T-helper 1 cell treated with Interleukin-12 subunit alpha and Interleukin-12 subunit beta and Interleukin-4 antibody, amounts not matched to agents 30 μg/mL and 1 μg/mL, for 36 hours (primary cell): ENCODE data around the gene GNB1L.

ENCODE experiments used
- H3K27ac Mint-ChIP-seq: one replicate; pipeline ENCODE4 v1.8.0; 2021; ENCODE audit warnings: mild to moderate bottlenecking, mixed read lengths
- H3K27me3 Mint-ChIP-seq: one replicate; pipeline ENCODE4 v1.8.0; 2021; ENCODE audit warnings: low read depth, mixed read lengths
- H3K36me3 Mint-ChIP-seq: one replicate; pipeline ENCODE4 v1.8.0; 2021; ENCODE audit warnings: low read depth, mixed read lengths
- H3K4me1 Mint-ChIP-seq: one replicate; pipeline ENCODE4 v1.8.0; 2021; ENCODE audit warnings: low read depth, mixed read lengths
- H3K4me3 Mint-ChIP-seq: one replicate; pipeline ENCODE4 v1.8.0; 2021; ENCODE audit warnings: mild to moderate bottlenecking, moderate library complexity, mixed read lengths
- H3K9me3 Mint-ChIP-seq: one replicate; pipeline ENCODE4 v1.8.0; 2021; ENCODE audit warnings: mixed read lengths

GNB1L gene

DNA sequence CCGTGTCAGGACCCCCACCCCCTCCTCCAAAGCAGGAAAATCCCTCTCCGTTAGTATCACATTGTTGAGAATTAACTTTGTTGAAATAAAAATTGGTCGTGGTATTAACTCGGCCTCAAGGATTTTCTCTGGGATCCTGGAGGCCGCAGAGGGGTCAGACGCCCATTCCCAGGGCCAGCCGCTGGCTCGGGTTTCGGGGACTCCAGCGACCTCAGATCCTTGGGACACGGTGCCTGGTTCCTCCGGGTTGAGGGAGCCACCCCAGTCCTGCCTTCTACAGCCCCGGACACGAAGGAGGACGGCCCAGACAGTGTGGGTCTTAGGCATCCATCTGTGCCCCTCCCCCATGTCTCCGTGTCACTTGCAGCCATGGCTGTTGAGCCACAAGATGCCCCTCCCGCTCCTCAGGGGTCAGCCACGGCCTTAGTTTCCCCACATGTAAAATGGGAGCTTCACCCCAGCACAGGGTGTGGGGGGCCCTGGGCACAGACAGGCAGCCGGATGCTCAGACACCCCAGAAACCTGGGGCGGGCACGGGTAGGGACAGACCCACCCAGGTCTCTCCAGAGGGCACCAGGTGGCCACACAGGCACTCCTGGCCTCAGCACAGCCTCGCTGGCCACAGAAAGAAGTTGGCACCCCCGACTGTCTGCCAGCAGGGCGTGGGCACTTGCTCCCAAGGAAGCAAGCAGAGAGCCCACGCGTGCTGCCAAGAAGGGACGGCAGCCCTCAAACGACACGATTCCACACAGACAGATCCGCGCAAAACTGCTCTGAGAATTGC is 115.8 kb downstream of the GNB1L start:
- Mint-ChIP-seq H3K4me3 (no peak overlapping the region), H3K27ac (no peak overlapping the region), H3K4me1 (no peaks in the 10 kb centered on the region), H3K9me3 (no peaks in the 10 kb centered on the region), H3K36me3 (no peaks in the 10 kb centered on the region), H3K27me3 (no peaks in the 10 kb centered on the region)

DNA sequence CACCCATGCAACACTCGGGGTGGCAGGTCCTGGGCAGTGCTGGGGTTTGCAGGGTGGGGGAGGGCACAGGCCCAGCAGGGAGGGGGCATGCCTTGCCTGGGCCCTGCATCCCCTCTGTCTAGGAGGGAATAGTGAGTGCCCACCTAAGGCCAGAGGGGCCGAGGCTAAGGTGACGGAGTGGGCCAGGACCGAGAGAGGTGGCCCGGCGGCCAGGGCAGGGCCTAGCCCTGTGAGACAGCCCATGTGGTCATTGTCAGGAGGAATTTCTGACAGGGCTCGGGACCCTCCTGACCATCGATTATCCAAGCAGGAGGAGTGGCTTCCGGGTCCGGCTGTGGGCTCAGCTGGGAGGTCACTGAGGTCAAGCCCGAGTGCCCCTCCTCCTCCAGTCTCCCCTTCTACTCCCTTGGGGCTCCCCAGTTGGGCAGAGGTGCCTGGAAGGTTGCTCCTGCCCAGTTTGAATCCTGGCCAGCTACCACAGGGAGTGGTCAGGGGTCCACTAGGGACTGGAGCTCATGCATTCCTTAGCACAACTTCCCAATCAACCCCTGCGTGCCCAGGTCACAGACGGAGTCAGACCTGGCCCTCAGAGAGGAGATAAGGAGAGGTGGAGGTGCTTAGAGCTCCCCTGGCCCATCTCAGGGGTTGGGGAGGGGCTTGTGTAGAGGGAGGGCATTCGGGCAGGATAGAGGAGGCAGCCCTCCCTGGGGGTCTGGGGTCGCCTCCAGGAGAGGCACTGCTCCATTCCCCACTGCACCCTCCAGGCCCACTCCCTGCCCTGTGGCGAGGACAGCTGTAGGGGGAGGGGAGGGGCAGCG is 116.6 kb downstream of the GNB1L start:
- Mint-ChIP-seq H3K4me3 (no peak overlapping the region), H3K4me1 (no peaks in the 10 kb centered on the region)

DNA sequence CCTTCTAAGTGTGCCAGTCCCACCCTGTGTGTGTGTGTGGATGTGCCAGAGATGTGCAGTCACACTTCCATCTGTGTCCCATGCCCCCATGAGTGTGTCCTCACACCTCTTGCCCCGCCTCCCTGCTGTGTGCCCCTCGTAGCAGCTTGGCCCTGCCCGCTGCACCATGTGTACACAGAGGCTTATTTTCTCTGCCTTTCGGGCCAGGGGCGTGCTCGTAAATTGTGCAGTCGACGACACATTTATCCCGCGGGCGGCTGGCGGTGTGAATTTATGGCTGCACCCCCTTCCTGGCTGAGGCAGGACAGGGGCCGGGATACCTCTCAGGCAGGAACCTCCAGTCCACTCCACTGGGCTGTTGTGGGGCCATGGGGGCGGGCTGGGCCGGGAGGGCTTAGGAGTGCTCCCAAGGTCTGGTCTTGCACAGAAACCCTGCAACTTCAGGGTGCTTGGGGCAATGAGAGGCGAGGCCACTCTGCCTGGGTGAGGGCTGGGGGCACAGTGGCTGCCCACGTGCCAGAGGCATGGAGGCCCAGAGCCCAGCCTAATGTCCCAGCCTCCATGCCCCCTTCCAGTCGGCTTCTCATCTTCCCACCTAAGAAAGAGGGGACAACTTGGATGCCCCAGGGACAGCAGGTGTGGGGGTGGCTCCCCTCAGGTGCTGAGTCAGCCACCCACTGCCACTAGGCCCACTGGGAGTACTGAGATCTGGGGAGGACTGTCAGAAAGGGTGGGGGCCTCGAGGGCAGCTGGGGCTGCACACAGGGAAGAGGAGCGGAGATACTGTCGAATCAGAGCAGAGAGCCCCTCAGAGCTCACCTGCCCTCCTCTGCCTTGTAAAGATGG is 118.8 kb downstream of the GNB1L start:
- Mint-ChIP-seq H3K9me3 (no peaks in the 10 kb centered on the region), H3K27me3 (no peaks in the 10 kb centered on the region), H3K4me3 (no peak overlapping the region), H3K4me1 (no peaks in the 10 kb centered on the region), H3K27ac (no peak overlapping the region), H3K36me3 (no peaks in the 10 kb centered on the region)

More for the DNA sequence above, 116.6 kb downstream of the GNB1L start:
- Mint-ChIP-seq H3K27me3 (no peaks in the 10 kb centered on the region), H3K9me3 (no peaks in the 10 kb centered on the region), H3K36me3 (no peaks in the 10 kb centered on the region), H3K27ac (no peak overlapping the region)

DNA sequence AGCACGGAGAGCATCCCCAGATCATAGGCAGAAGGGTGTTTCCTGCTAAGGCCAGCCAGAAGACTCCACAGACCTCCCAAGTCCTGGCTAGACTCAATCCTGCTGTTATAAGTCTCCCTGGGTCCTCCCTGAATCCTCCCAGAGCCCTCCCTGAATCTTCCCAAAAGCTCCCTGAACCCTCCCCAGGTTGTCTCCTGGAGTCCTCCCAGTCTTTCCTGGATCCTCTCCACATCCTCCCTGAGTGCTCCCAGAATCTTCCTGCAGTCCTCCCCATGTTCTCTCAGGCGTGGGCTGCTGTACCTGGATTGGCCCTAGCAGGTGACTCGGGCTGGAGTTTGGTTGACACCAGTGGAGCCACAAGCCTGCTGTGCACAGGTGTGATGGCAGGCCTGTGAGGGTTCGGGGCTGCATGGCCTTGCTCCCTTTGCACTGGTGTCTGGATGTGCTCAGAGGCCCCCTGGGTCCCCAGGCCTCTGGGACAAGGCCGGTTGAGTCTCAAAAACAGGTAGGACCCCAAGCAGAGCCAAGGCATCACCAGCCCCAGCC is 119.8 kb downstream of the GNB1L start:
- Mint-ChIP-seq H3K4me3 (no peak overlapping the region), H3K36me3 (no peaks in the 10 kb centered on the region), H3K9me3 (no peaks in the 10 kb centered on the region), H3K4me1 (peaks cover 2% of the 10 kb centered on the region), H3K27me3 (no peaks in the 10 kb centered on the region), H3K27ac (no peak overlapping the region)

DNA sequence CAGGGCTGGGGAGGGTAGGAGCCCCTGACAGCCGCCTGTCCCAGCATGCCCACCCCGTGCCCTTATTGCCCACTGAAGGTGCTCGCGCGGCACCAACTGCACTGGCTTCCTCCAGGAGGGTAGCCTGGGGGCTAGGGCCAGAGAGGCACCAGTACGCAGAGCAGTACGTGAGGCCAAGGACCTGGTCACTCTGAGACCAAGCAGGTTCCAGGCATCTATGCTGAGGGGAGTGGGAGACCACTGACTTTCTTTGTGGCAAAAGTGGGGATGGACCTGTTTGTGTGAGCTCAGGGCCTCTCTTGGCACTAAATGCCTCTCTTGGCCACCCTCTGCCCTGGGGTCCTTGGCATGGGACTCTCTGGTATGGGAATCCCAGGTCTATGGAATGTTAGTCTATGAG is 120.5 kb downstream of the GNB1L start:
- Mint-ChIP-seq H3K36me3 (no peaks in the 10 kb centered on the region), H3K4me3 (no peak overlapping the region), H3K27ac (no peak overlapping the region), H3K9me3 (no peaks in the 10 kb centered on the region), H3K27me3 (no peaks in the 10 kb centered on the region), H3K4me1 (peaks cover 2% of the 10 kb centered on the region)

DNA sequence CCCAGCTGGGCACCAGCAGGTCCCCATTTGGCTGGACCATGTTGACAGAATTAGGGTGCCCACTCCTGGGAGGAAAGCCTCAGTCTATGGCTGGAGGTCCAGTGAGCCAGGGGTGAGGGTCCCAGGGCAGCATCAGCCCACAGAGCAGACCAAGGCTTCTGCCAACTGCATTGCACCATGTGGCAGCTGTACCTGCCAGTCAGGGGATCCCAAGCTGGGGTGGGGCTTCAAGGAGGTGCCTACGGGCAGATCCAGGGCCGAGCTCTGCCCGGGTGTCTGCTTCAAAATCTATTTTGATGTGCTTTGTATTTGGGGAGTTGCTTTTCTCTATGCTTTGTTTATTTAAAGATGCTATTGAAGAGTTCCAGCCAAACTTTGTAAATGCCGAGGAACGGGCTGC is 120.9 kb downstream of the GNB1L start:
- peaks cover 2% of the 10 kb centered on the region for H3K4me1 Mint-ChIP-seq
- H3K27ac Mint-ChIP-seq = no peak overlapping the region
- H3K9me3 Mint-ChIP-seq = no peaks in the 10 kb centered on the region
- H3K36me3 Mint-ChIP-seq = no peaks in the 10 kb centered on the region
- H3K4me3 Mint-ChIP-seq = no peak overlapping the region
- no peaks in the 10 kb centered on the region for H3K27me3 Mint-ChIP-seq
